Measurements from ENCODE around the gene TTYH3. TPM values are rescaled to one million over a fixed set of nuclear protein-coding genes. Genes with fewer than 3 reads are reported as not detected.

The TTYH3 gene
- total RNA-seq, 4 donors from 2014 or later, result 21.5 to 62.6 (median 29.3) TPM

DNA sequence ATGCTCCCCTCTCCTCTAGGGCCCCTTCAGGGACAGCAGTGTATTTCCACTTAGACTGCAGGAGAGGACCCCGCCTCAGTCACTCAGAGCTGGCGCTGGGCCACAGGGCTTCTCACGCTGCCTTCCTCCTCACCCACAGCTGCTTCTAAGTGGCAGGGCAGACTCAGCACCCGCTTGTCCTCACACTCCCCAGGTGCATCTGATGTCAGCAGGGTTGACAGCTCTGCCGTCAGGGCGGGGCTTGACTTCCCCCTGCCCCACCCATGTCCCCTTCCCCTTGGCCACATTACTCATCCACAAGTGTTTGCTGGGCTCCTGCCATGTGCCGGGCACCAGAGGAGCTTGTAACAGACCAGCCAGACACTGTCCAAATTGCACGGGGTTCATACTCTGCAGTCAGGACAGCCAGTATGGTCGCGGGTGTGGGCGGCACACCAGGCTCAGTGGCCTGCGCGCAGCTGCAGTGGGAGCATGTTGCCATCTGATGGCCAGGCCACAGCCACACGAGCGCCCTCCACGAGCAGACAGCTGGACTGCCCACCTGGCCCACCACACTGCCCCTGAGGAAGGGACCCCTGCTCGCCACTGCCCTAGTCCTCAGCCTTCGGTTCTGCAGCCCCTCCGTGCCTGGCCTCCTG is 29.3 kb upstream of the TTYH3 start:
- ATAC-seq (ENCODE audit: low FRiP score), result no peak
- DNase-seq (ENCODE audit: low spot score), result no peak
- TF ChIP-seq, protein P1, sequence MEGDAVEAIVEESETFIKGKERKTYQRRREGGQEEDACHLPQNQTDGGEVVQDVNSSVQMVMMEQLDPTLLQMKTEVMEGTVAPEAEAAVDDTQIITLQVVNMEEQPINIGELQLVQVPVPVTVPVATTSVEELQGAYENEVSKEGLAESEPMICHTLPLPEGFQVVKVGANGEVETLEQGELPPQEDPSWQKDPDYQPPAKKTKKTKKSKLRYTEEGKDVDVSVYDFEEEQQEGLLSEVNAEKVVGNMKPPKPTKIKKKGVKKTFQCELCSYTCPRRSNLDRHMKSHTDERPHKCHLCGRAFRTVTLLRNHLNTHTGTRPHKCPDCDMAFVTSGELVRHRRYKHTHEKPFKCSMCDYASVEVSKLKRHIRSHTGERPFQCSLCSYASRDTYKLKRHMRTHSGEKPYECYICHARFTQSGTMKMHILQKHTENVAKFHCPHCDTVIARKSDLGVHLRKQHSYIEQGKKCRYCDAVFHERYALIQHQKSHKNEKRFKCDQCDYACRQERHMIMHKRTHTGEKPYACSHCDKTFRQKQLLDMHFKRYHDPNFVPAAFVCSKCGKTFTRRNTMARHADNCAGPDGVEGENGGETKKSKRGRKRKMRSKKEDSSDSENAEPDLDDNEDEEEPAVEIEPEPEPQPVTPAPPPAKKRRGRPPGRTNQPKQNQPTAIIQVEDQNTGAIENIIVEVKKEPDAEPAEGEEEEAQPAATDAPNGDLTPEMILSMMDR (IDR thresholded peaks at IDR 0.05), result no peak

DNA sequence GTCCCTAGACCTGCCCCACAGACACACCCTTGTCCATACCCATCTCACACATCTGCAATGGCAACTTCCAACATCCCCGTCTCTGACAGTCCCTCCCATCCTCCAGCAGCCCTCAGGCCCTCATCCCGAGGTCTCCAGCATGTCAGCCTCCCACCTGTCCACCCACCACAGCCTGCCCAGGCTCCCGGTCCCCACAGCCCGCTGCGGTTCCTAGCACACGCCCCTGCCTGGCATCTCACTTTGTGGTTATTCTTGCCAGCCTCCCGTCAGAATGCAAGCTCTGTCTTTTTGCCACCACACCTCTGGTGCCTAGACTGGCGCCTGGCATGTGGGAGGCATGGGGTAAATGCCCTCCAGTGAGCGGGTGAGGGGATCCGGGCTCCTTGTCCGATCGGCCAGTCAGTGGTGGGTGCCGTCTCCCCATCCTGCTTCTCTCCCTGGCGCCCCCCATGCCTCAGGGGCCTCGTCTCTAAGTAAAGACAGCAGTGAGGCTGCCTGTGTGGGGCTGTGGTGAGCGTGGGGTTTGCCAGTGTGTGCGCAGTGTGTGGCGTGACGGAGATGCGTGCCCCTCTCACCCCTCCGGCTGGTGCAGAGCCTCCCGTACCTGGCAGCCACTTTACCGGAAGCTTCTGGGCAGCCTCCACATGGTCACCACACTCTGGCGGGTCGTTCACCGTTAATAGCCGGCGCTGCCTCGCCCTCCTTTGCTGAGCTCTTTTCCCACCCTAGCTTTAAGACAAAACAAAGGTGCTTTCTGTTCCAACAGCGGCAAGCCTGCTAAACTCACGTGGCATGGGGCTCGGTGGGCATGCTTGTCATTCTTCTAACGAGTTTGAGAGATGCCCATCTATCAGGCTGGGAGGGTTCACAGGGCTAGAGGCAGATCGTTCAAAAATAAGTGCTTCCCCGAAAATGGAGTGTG is 28.5 kb upstream of the TTYH3 start:
- TF ChIP-seq, protein P1 (IDR thresholded peaks at IDR 0.05), result no peak
- no peak for DNase-seq (ENCODE audit: low spot score)
- no peak for ATAC-seq (ENCODE audit: low FRiP score)

DNA sequence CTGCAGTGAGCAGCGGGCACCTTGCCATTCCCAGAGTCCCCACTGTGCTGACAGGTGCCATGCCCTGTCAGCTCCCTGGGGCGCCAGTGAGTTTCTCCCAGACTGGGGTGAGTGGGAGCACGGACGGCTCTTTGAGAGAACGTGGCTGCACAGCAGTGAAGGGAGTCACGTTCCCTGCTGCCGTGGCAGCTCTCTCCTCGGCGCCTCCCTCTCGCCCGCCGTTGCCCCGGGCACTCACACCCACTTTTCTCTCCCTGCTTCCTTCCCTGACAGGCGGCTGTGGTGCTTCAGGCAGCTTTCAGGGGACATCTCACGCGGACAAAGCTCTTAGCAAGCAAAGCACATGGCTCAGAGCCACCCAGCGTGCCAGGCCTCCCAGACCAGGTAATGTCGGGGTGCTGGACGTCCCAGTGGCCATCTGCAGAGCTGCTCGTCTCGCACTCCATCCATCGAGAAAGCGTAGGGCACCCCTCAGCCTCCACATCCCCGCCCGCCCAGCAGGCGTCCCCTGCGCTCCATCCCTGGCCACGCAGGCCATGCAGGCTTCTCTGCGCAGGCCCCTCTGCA is 27.1 kb upstream of the TTYH3 start:
- TF ChIP-seq, protein P1 (IDR thresholded peaks at IDR 0.05), result no peak
- DNase-seq (ENCODE audit: low spot score) (no peak), ATAC-seq (ENCODE audit: low FRiP score) (no peak)

DNA sequence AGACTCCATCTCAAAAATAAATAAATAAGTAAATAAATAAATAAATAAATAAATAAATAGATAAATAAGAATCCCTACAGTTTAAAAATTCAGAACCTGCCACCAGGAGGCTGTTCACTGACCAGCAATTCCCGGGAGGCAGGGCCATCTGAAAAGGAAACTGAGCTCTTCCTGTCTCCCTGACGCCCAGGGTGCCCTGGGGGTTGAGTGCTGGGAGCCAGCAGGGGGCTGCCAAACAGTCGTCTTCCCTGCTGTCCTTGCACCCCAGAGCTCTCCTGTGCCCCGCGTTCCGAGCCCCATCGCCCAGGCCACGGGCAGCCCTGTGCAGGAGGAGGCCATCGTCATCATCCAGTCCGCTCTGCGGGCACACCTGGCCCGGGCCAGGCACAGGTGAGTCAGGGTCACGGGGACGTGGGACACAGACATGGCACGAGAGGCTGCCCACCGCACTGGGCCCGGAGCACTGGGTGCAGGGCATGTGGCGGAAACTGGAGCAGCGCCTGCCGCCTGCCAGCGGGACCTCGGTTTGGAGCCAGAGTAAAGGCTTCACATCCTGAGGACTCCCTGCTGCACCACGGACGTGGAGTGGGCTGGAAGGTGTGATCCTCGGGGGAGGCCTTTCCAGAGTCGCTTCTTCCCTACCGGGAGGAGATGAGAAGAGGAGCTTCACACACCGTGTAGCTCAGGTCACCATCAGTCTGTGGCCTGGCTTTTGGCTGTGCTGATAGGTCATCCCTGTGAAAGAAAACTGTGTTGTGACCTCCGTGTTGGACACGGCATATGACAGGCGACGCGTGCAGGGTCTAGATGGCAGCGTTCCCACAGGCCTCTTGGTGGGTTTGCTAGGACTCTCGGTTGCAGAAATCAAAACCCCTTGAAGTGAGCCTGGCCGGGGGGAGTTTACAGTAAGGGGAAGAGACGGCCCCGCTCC is 25.9 kb upstream of the TTYH3 start:
- TF ChIP-seq, protein P1 (IDR thresholded peaks at IDR 0.05), result no peak
- DNase-seq (ENCODE audit: low spot score) (no peak), ATAC-seq (ENCODE audit: low FRiP score) (no peak)

DNA sequence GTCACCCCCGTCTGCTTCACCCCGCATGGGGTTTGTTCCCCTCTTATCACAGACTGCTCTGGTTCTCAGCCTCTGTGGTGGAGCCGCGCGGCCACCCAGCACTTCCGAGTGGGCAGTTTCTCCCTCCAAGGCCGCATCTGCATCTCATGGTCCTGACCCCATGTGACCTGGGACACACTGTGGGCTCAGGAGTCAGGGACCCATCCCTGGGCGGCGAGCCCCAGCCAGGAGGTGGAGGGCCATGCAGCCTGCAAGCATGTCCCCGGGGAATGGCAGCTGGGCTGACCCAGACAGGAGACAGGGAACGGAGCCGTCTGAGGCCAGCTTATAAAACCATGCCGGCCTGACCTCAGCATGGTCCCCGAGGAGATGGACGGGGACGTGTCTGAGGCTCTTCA is 25.2 kb upstream of the TTYH3 start:
- DNase-seq (ENCODE audit: low spot score), result no peak
- TF ChIP-seq, protein P1 (IDR thresholded peaks at IDR 0.05), result no peak
- ATAC-seq (ENCODE audit: low FRiP score), result no peak

DNA sequence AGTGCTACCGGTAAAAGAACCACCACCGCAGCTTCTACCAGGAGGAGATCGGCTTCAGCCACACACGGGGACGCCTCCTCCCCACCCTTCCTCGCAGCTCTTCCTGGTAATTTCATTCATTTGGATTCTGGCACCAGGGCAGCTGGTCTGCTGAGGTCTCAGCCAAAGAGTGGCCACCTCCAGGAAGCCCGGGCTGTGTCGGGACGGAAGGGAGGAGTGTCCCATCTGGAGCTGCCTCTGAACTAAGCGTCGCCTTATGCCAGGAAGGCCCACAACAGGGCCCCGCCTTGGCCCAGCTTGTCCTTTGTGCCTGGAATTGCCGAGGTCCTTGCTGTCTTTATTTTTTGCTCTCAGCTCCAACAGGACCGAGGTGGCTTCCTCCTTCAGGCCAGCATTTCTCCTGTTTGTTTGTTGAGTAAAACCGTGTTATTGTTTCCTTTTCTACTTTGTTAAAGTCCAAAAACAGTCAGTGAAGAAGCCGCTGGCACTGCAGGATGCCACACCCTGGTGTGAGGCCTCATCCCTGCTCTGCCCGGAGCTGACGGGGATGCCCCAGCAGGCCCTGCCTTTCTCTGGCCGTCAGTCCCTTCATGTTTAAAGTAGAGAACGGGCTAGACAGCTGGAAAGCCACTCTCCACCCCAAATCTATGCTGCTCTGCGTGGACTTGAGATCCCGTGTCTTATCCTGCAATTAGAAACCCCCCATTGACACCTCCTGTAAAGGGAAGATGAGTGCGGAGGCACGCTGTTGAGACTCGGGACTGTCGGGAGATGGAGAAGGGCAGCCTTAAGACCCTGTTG is 24.5 kb upstream of the TTYH3 start:
- ATAC-seq (ENCODE audit: low FRiP score) (peak; percentile 60), DNase-seq (ENCODE audit: low spot score) (no peak)
- TF ChIP-seq, protein P1 (IDR thresholded peaks at IDR 0.05), result no peak
